Glutamatergic neuron (in vitro differentiated cells): ENCODE data around the gene KAZALD1. TPM values are rescaled to one million over a fixed set of nuclear protein-coding genes. Genes with fewer than 3 reads are reported as not detected.
A peak's percentile ranks its signal among the peaks of the same experiment; 100 is the strongest.

Experiments used
- DNase-seq: peaks from one replicate; pipeline ENCODE4 v3.0.0; 2022
- H3K27ac Mint-ChIP-seq: one replicate; pipeline ENCODE4 v1.8.0; 2020; ENCODE audit warnings: mild to moderate bottlenecking, mixed read lengths, inconsistent platforms; ENCODE audit not compliant: unreplicated experiment
- H3K27me3 Mint-ChIP-seq: one replicate; pipeline ENCODE4 v1.8.0; 2020; ENCODE audit warnings: mild to moderate bottlenecking, moderate library complexity, mixed read lengths, inconsistent platforms; ENCODE audit not compliant: unreplicated experiment
- H3K36me3 Mint-ChIP-seq: one replicate; pipeline ENCODE4 v1.8.0; 2020; ENCODE audit warnings: mild to moderate bottlenecking, mixed read lengths, inconsistent platforms; ENCODE audit not compliant: unreplicated experiment
- H3K4me1 Mint-ChIP-seq: one replicate; pipeline ENCODE4 v1.8.0; 2020; ENCODE audit warnings: mild to moderate bottlenecking, low read depth, mixed read lengths, inconsistent platforms; ENCODE audit not compliant: unreplicated experiment
- H3K4me3 Mint-ChIP-seq: one replicate; pipeline ENCODE4 v1.8.0; 2020; ENCODE audit warnings: mild to moderate bottlenecking, mixed read lengths, inconsistent platforms; ENCODE audit not compliant: unreplicated experiment
- H3K9me3 Mint-ChIP-seq: one replicate; pipeline ENCODE4 v1.8.0; 2020; ENCODE audit warnings: mild to moderate bottlenecking, moderate library complexity, mixed read lengths, inconsistent platforms; ENCODE audit not compliant: unreplicated experiment
- total RNA-seq: library from RNA; stranded (reverse); fragmentation: NEBNext Ultra II Directional; extraction: Animal tissue kit (Norgen Biotek cat#: 25700); gene quantifications from one replicate; pipeline ENCODE4 v1.2.1, GENCODE V29; 2021; ENCODE audit not compliant: unreplicated experiment
- TF ChIP-seq, protein P1 (sequence below): fragments of 200-600 bp; sonication (generic); IDR thresholded peaks from one replicate; pipeline ENCODE4 v1.5.0; 2021; ENCODE audit not compliant: partially characterized antibody, unreplicated experiment

Gene KAZALD1
- total RNA-seq, 1 donor from 2014 or later, result 0.59 TPM

DNA sequence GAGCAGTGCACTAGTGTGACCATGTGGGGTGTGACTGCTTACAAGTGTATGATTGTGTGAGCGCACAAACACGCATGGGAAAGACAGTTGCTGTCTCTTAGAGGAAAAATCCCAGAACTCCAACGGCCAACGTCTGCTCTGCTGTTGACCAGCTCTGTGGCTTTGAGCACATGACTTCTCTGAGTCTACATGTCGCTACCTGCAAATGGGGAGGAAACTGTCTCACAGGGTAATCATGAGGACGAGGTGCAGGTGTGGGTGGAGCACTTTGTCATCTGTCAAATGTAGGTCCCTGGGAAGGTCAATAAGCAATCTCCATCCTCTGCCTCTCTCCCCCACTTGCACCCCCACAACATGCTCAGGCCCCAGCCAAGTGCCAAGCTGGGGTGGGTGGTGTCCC, 38.1 kb downstream of the KAZALD1 start:
- TF ChIP-seq, protein P1, sequence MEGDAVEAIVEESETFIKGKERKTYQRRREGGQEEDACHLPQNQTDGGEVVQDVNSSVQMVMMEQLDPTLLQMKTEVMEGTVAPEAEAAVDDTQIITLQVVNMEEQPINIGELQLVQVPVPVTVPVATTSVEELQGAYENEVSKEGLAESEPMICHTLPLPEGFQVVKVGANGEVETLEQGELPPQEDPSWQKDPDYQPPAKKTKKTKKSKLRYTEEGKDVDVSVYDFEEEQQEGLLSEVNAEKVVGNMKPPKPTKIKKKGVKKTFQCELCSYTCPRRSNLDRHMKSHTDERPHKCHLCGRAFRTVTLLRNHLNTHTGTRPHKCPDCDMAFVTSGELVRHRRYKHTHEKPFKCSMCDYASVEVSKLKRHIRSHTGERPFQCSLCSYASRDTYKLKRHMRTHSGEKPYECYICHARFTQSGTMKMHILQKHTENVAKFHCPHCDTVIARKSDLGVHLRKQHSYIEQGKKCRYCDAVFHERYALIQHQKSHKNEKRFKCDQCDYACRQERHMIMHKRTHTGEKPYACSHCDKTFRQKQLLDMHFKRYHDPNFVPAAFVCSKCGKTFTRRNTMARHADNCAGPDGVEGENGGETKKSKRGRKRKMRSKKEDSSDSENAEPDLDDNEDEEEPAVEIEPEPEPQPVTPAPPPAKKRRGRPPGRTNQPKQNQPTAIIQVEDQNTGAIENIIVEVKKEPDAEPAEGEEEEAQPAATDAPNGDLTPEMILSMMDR, result no peak
- Mint-ChIP-seq H3K36me3 (no peaks in the 10 kb centered on the region), H3K27ac (no peak overlapping the region), H3K4me3 (no peak overlapping the region), H3K9me3 (peaks cover 7% of the 10 kb centered on the region), H3K4me1 (peaks cover 6% of the 10 kb centered on the region), H3K27me3 (peaks cover 14% of the 10 kb centered on the region)
- no peak for DNase-seq

DNA sequence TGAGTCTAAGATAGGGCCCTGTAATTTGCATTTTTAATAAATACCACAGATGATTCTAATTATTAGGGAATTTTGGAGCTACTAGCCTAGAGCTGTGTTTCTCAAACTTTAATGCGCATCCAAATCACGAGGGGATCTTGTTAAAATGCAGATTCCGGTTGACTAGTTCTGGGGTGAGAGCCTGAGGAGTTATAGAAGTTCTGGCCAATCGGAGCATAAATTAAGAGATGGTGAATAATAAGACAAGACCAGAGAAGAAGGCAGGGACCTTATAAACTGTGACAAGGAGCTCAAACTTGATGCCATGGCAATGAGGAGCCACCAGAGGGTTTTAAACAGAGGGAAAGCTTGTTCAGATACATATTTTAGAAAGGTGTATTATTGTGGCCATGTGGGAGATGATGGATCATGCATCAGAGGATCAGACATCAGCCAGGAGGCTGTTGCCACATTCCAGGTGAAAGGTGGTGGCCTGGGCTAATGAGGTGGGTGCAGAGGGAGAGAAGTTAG, 39.6 kb downstream of the KAZALD1 start:
- peaks cover 12% of the 10 kb centered on the region for H3K27me3 Mint-ChIP-seq
- no peak for DNase-seq
- TF ChIP-seq, protein P1, result no peak
- H3K4me3 Mint-ChIP-seq, result no peak overlapping the region
- H3K4me1 Mint-ChIP-seq, result peaks cover 6% of the 10 kb centered on the region
- H3K9me3 Mint-ChIP-seq, result peaks cover 6% of the 10 kb centered on the region
- H3K36me3 Mint-ChIP-seq, result no peaks in the 10 kb centered on the region
- H3K27ac Mint-ChIP-seq, result no peak overlapping the region

DNA sequence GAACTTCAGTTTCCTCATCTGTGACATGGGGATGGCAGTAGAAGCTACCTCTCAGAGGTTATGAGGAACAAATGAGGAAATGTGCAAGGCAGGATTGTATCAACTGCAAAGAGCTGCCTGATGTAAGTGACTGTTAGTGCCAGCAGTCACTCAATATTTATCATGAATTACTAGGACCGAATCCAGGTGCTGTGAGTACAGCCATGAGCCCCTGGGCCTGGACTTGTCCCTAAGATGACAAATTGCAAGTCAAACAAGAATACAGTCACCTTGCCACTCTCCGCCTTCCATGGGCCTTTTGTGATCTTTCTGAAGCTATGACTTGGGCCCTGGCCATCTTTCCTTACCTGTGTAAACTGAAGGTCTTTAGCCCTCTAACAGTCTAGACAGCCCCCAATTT, 41.6 kb downstream of the KAZALD1 start:
- Mint-ChIP-seq H3K4me1 (peaks cover 10% of the 10 kb centered on the region), H3K36me3 (no peaks in the 10 kb centered on the region), H3K27me3 (peaks cover 12% of the 10 kb centered on the region), H3K4me3 (no peak overlapping the region), H3K27ac (no peak overlapping the region), H3K9me3 (peaks cover 9% of the 10 kb centered on the region)
- DNase-seq, result no peak
- TF ChIP-seq, protein P1, result no peak

DNA sequence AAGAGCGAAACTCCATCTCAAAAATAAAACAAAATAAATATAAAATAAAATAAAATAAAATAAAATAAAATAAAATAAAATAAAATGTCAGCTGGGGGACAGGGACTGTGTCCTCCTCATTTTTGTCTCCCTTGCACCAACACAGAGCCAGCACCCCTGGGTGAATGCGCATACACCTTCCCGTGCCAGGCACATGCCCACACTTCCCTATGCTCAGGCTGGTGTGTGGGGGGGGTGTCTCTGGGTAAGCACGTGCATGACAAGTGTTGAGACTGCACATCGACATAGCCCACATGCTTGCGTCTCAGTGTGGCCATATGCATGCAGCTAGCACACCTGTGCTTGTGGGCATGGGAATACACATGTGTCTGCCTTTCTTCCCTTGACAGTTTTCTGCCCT, 44.6 kb downstream of the KAZALD1 start:
- H3K9me3 Mint-ChIP-seq, result peaks cover 7% of the 10 kb centered on the region
- DNase-seq, result no peak
- H3K4me3 Mint-ChIP-seq, result peak overlapping the region; percentile 16
- no peak overlapping the region for H3K27ac Mint-ChIP-seq
- no peaks in the 10 kb centered on the region for H3K36me3 Mint-ChIP-seq
- H3K4me1 Mint-ChIP-seq, result peaks cover 9% of the 10 kb centered on the region
- H3K27me3 Mint-ChIP-seq, result peaks cover 4% of the 10 kb centered on the region
- TF ChIP-seq, protein P1, result no peak

DNA sequence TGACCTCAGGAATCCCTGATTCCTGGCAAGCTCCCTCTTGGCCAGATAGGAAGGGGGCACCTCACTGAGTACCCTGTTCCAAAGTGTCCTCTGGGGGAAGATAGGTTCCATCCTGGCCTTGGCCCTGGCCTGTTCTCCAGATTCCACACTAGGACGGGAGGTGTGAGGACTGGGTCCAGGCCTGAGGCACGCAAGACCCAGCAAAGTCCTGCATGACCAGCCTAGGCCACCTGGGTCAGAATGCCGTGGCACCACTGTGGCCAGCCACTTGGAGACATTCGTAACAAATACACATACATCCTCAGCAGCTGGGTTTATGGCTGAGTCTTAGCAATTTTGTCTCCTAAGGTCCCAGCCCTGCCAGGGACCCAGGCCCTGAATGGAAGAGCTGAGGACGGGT, 46.0 kb downstream of the KAZALD1 start:
- TF ChIP-seq, protein P1, result no peak
- Mint-ChIP-seq H3K9me3 (peaks cover 2% of the 10 kb centered on the region), H3K27ac (no peak overlapping the region), H3K4me3 (no peak overlapping the region), H3K27me3 (peaks cover 4% of the 10 kb centered on the region), H3K36me3 (no peaks in the 10 kb centered on the region), H3K4me1 (peaks cover 10% of the 10 kb centered on the region)
- no peak for DNase-seq
